Measurements from ENCODE around the gene POMGNT1. TPM values are rescaled to one million over a fixed set of nuclear protein-coding genes. Genes with fewer than 3 reads are reported as not detected.

POMGNT1 gene
- total RNA-seq, 1 donor from 2014 or later = 55.7 TPM

- H3K9ac ChIP-seq = no peak overlapping the region
- H4K20me1 ChIP-seq (ENCODE audit: low read depth) = no peaks in the 10 kb centered on the region
- H3K4me2 ChIP-seq = no peak overlapping the region
- no peaks in the 10 kb centered on the region for H3K36me3 ChIP-seq
- no peaks in the 10 kb centered on the region for H3K79me2 ChIP-seq (ENCODE audit: low read depth)
- no peak overlapping the region for H3K4me3 ChIP-seq
- H3K36me3 Mint-ChIP-seq = peaks cover 24% of the 10 kb centered on the region
- H3K4me3 Mint-ChIP-seq = no peak overlapping the region
- H3K27ac ChIP-seq = no peak overlapping the region
- H3K27me3 ChIP-seq = no peaks in the 10 kb centered on the region
- H3F3A ChIP-seq (ENCODE audit: low read depth) = no peaks in the 10 kb centered on the region
- no peaks in the 10 kb centered on the region for H3K4me1 Mint-ChIP-seq
- H3K27ac Mint-ChIP-seq = peak overlapping the region; percentile 54
- no peak for DNase-seq (ENCODE audit: low spot score)
- H3K4me1 ChIP-seq = no peaks in the 10 kb centered on the region
- no peaks in the 10 kb centered on the region for H3K9me3 ChIP-seq (ENCODE audit: low read depth)
- peaks cover 9% of the 10 kb centered on the region for H3K27me3 Mint-ChIP-seq (ENCODE audit: insufficient read depth, low read depth)
- TF ChIP-seq EZH2phosphoT487 (IDR thresholded peaks at IDR 0.05) (no peak), CTCF (IDR thresholded peaks at IDR 0.05) (peak; percentile 18)
- H2AFZ ChIP-seq (replicated peaks) = no peak overlapping the region
- H3K9me3 Mint-ChIP-seq = no peaks in the 10 kb centered on the region
These were observed 9.8 kb downstream of the POMGNT1 start for GRCh38 chr1:46188295-46189030.

- no peak for TF ChIP-seq EZH2 (IDR thresholded peaks at IDR 0.05)
- no peak for TF ChIP-seq EZH2phosphoT487 (IDR thresholded peaks at IDR 0.05)
- TF ChIP-seq CTCF (IDR thresholded peaks at IDR 0.05) = no peak
These were observed 10.9 kb downstream of the POMGNT1 start for GRCh38 chr1:46187106-46187869.

GRCh38 chr1:46186076-46186475 lies 12.2 kb downstream of the POMGNT1 start:
- Histone ChIP-seq H2AFZ (replicated peaks) (no peak overlapping the region), H3K4me1 (no peaks in the 10 kb centered on the region), H3K9me3 (ENCODE audit: low read depth) (no peaks in the 10 kb centered on the region), H3K27ac (no peak overlapping the region), H3K36me3 (no peaks in the 10 kb centered on the region), H3K4me3 (no peak overlapping the region), H3K4me2 (no peak overlapping the region), H3K27me3 (no peaks in the 10 kb centered on the region), H3F3A (ENCODE audit: low read depth) (no peaks in the 10 kb centered on the region), H4K20me1 (ENCODE audit: low read depth) (no peaks in the 10 kb centered on the region), H3K9ac (no peak overlapping the region), H3K79me2 (ENCODE audit: low read depth) (no peaks in the 10 kb centered on the region)
- Mint-ChIP-seq H3K4me3 (no peak overlapping the region), H3K27me3 (ENCODE audit: insufficient read depth, low read depth) (peaks cover 7% of the 10 kb centered on the region), H3K9me3 (no peaks in the 10 kb centered on the region), H3K4me1 (peaks cover 4% of the 10 kb centered on the region), H3K36me3 (peaks cover 10% of the 10 kb centered on the region), H3K27ac (no peak overlapping the region)
- no peak for DNase-seq (ENCODE audit: low spot score)
- TF ChIP-seq EZH2phosphoT487 (IDR thresholded peaks at IDR 0.05) (no peak), EZH2 (IDR thresholded peaks at IDR 0.05) (no peak), CTCF (IDR thresholded peaks at IDR 0.05) (no peak)

More at GRCh38 chr1:46187106-46187869, 10.9 kb downstream of the POMGNT1 start:
- no peaks in the 10 kb centered on the region for H3K9me3 Mint-ChIP-seq
- no peak for DNase-seq (ENCODE audit: low spot score)
- Histone ChIP-seq H3K27me3 (no peaks in the 10 kb centered on the region), H3K27ac (no peak overlapping the region), H3K4me2 (no peak overlapping the region), H3K9me3 (ENCODE audit: low read depth) (no peaks in the 10 kb centered on the region), H3K4me3 (no peak overlapping the region), H4K20me1 (ENCODE audit: low read depth) (no peaks in the 10 kb centered on the region), H3K4me1 (no peaks in the 10 kb centered on the region), H3K9ac (no peak overlapping the region), H3K79me2 (ENCODE audit: low read depth) (no peaks in the 10 kb centered on the region), H3F3A (ENCODE audit: low read depth) (no peaks in the 10 kb centered on the region), H3K36me3 (no peaks in the 10 kb centered on the region), H2AFZ (replicated peaks) (no peak overlapping the region)
- no peaks in the 10 kb centered on the region for H3K4me1 Mint-ChIP-seq
- no peak overlapping the region for H3K4me3 Mint-ChIP-seq
- peaks cover 7% of the 10 kb centered on the region for H3K27me3 Mint-ChIP-seq (ENCODE audit: insufficient read depth, low read depth)
- no peak overlapping the region for H3K27ac Mint-ChIP-seq
- peaks cover 14% of the 10 kb centered on the region for H3K36me3 Mint-ChIP-seq
